GM23338 (cell line): Measurements from ENCODE around the gene IGSF9B.

ENCODE experiments used
- CREB1 ChIP-seq: fragments of 250-450 bp; sonication (Bioruptor Pico); IDR thresholded peaks from 2 replicates; pipeline ENCODE4 v1.5.0; 2020; ENCODE audit warnings: low read depth, mild to moderate bottlenecking, moderate library complexity
- EZH2 ChIP-seq: fragments of 200-600 bp; sonication (generic); IDR thresholded peaks from one replicate; pipeline ENCODE4 v1.8.0; 2017; ENCODE audit warnings: antibody characterized with exemption, mild to moderate bottlenecking, low read depth; ENCODE audit not compliant: unreplicated experiment
- EZH2phosphoT487 ChIP-seq: fragments of 200-600 bp; sonication (generic); IDR thresholded peaks from one replicate; pipeline ENCODE4 v1.8.1; 2018; ENCODE audit warnings: antibody characterized with exemption; ENCODE audit not compliant: unreplicated experiment
- JUNB ChIP-seq: IDR thresholded peaks from one replicate; pipeline ENCODE4 v1.6.1; 2016; ENCODE audit warnings: antibody characterized with exemption; ENCODE audit not compliant: unreplicated experiment
- POLR2AphosphoS5 ChIP-seq: IDR thresholded peaks from 2 replicates; pipeline ENCODE4 v1.6.1; 2016; ENCODE audit warnings: antibody characterized with exemption, low read depth
- REST ChIP-seq: IDR thresholded peaks from one replicate; pipeline ENCODE4 v1.6.1; 2018; ENCODE audit warnings: antibody characterized with exemption; ENCODE audit not compliant: unreplicated experiment
- ZNF462 ChIP-seq: fragments of 250-450 bp; sonication (Bioruptor Pico); IDR thresholded peaks from 2 replicates; pipeline ENCODE4 v1.5.0; 2020; ENCODE audit warnings: mild to moderate bottlenecking, moderate library complexity
- TF ChIP-seq, protein P1 (sequence below), 2 experiments: fragments of 200-600 bp in 1 of 2; sonication (generic) in 1 of 2; conservative IDR thresholded peaks; 2 replicates each; pipeline versions ENCODE4 v1.5.1 to v1.6.1; 2016 to 2017; ENCODE audit warnings: antibody characterized with exemption in 2 of 2, low read depth in 2 of 2, mild to moderate bottlenecking in 2 of 2, moderate library complexity in 1 of 2

- TF ChIP-seq EZH2phosphoT487 (no peak), EZH2 (no peak), ZNF462 (no peak), CREB1 (CRISPR knock-in tag) (no peak), JUNB (no peak), REST (no peak), POLR2AphosphoS5 (no peak)
- TF ChIP-seq, protein P1, sequence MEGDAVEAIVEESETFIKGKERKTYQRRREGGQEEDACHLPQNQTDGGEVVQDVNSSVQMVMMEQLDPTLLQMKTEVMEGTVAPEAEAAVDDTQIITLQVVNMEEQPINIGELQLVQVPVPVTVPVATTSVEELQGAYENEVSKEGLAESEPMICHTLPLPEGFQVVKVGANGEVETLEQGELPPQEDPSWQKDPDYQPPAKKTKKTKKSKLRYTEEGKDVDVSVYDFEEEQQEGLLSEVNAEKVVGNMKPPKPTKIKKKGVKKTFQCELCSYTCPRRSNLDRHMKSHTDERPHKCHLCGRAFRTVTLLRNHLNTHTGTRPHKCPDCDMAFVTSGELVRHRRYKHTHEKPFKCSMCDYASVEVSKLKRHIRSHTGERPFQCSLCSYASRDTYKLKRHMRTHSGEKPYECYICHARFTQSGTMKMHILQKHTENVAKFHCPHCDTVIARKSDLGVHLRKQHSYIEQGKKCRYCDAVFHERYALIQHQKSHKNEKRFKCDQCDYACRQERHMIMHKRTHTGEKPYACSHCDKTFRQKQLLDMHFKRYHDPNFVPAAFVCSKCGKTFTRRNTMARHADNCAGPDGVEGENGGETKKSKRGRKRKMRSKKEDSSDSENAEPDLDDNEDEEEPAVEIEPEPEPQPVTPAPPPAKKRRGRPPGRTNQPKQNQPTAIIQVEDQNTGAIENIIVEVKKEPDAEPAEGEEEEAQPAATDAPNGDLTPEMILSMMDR (conservative IDR thresholded peaks at IDR 0.05; ENCODE audit: low read depth in 2 of 2): no peak
These were observed 54.3 kb downstream of the IGSF9B start for GRCh38 chr11:133902506-133902905.
